Measurements from ENCODE around the gene SLC26A11.

- TF ChIP-seq CTCF (IDR thresholded peaks at IDR 0.05) (no peak), EZH2 (IDR thresholded peaks at IDR 0.05; ENCODE audit: borderline replicate concordance, insufficient read depth, low read depth, low read length, poor library complexity, severe bottlenecking) (no peak)
These were observed 67.8 kb downstream of the SLC26A11 start for GRCh38 chr17:80287806-80288567.
